ENCODE results near the gene ABLIM3. TPM values are rescaled to one million over a fixed set of nuclear protein-coding genes. Genes with fewer than 3 reads are reported as not detected.

Gene ABLIM3
- polyA plus RNA-seq, 1 donor from 2014 or later: 17.7 TPM

DNA sequence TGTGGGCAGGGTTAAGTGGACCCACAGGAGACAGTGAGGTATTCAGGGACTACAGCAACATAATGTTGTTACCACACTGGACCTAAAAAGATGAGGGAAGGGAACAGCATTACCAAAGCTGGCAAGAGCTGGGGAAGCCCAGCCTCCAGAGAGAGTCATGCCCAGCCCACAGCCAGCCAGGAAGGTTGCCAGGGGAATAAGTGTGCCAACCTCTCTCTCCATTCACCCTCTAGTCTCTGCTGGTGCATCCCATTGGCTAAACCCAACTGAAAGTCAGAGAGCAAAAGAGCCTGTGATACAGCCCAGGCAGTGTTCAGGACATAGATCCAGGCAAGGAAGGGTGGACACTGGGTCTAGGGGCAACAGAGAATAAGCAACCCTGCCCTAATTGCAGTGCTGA is 94.5 kb downstream of the ABLIM3 start:
- Histone ChIP-seq H3K27ac (ENCODE audit: low read length) (no peak overlapping the region), H2AFZ (ENCODE audit: low read depth, low read length) (no peak overlapping the region), H3K9ac (ENCODE audit: low read length) (no peak overlapping the region), H3K27me3 (ENCODE audit: insufficient read depth, low read depth, low read length) (no peaks in the 10 kb centered on the region), H3K9me3 (ENCODE audit: low read length) (no peaks in the 10 kb centered on the region), H3K4me3 (ENCODE audit: low read length) (no peak overlapping the region), H3K4me2 (ENCODE audit: low read length) (no peak overlapping the region), H4K20me1 (ENCODE audit: insufficient read depth) (no peaks in the 10 kb centered on the region), H3K79me2 (replicated peaks; ENCODE audit: insufficient read depth, low read length) (no peaks in the 10 kb centered on the region), H3K9me2 (ENCODE audit: insufficient read depth, low read length) (no peaks in the 10 kb centered on the region), H3K36me3 (ENCODE audit: insufficient read depth, low read length) (no peaks in the 10 kb centered on the region), H3F3A (ENCODE audit: insufficient read depth, low read length, poor library complexity, severe bottlenecking) (no peaks in the 10 kb centered on the region)
- no peak for TF ChIP-seq SMC3 (conservative IDR thresholded peaks at IDR 0.05; ENCODE audit: poor library complexity)
- TF ChIP-seq EZH2 (IDR thresholded peaks at IDR 0.05; ENCODE audit: borderline replicate concordance, insufficient read depth, low read length, poor library complexity, severe bottlenecking): no peak
- TF ChIP-seq RAD21 (conservative IDR thresholded peaks at IDR 0.05): no peak
- no peak for TF ChIP-seq TAF1 (IDR thresholded peaks at IDR 0.05; ENCODE audit: low read depth)

GRCh38 chr5:149237662-149238061 is 96.4 kb downstream of the ABLIM3 start:
- no peak overlapping the region for H2AFZ ChIP-seq (ENCODE audit: low read depth, low read length)
- H3K4me2 ChIP-seq (ENCODE audit: low read length): no peak overlapping the region
- H3K9me3 ChIP-seq (ENCODE audit: low read length): no peaks in the 10 kb centered on the region
- no peaks in the 10 kb centered on the region for H3K79me2 ChIP-seq (replicated peaks; ENCODE audit: insufficient read depth, low read length)
- H3K36me3 ChIP-seq (ENCODE audit: insufficient read depth, low read length): no peaks in the 10 kb centered on the region
- TF ChIP-seq POLR2AphosphoS5 (IDR thresholded peaks at IDR 0.05) (no peak), MXI1 (conservative IDR thresholded peaks at IDR 0.05; ENCODE audit: poor library complexity, severe bottlenecking) (no peak)
- no peaks in the 10 kb centered on the region for H3K27me3 ChIP-seq (ENCODE audit: insufficient read depth, low read depth, low read length)
- H4K20me1 ChIP-seq (ENCODE audit: insufficient read depth): no peaks in the 10 kb centered on the region
- no peaks in the 10 kb centered on the region for H3K9me2 ChIP-seq (ENCODE audit: insufficient read depth, low read length)
- H3K27ac ChIP-seq (ENCODE audit: low read length): no peak overlapping the region
- no peak overlapping the region for H3K4me3 ChIP-seq (ENCODE audit: low read length)
- H3K9ac ChIP-seq (ENCODE audit: low read length): no peak overlapping the region
- no peaks in the 10 kb centered on the region for H3F3A ChIP-seq (ENCODE audit: insufficient read depth, low read length, poor library complexity, severe bottlenecking)

DNA sequence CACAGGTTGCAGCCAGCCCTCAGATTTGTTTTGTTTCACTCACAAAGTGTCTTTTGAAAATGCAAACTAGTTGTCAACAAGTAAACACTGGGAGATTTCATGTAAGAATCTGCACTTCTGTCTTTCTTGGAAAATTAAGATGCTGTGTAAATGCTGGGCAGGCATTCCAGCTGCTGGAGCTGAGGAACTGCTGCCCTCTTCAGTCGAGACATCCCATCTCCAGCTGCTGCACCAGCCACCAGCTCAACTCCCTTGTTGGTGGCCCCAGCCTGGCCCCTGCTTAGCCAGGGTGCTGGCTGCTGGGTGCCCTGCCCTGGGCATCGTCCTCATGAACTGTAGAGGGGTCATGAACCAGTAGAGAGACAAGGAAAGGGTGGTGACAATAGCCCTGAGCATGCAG is 97.2 kb downstream of the ABLIM3 start:
- H3K9ac ChIP-seq (ENCODE audit: low read length): no peak overlapping the region
- no peak overlapping the region for H3K4me3 ChIP-seq (ENCODE audit: low read length)
- no peaks in the 10 kb centered on the region for H3K27me3 ChIP-seq (ENCODE audit: insufficient read depth, low read depth, low read length)
- H3K36me3 ChIP-seq (ENCODE audit: insufficient read depth, low read length): no peaks in the 10 kb centered on the region
- no peak for TF ChIP-seq SMC3 (conservative IDR thresholded peaks at IDR 0.05; ENCODE audit: poor library complexity)
- TF ChIP-seq TAF1 (IDR thresholded peaks at IDR 0.05; ENCODE audit: low read depth): no peak
- TF ChIP-seq, protein P1, sequence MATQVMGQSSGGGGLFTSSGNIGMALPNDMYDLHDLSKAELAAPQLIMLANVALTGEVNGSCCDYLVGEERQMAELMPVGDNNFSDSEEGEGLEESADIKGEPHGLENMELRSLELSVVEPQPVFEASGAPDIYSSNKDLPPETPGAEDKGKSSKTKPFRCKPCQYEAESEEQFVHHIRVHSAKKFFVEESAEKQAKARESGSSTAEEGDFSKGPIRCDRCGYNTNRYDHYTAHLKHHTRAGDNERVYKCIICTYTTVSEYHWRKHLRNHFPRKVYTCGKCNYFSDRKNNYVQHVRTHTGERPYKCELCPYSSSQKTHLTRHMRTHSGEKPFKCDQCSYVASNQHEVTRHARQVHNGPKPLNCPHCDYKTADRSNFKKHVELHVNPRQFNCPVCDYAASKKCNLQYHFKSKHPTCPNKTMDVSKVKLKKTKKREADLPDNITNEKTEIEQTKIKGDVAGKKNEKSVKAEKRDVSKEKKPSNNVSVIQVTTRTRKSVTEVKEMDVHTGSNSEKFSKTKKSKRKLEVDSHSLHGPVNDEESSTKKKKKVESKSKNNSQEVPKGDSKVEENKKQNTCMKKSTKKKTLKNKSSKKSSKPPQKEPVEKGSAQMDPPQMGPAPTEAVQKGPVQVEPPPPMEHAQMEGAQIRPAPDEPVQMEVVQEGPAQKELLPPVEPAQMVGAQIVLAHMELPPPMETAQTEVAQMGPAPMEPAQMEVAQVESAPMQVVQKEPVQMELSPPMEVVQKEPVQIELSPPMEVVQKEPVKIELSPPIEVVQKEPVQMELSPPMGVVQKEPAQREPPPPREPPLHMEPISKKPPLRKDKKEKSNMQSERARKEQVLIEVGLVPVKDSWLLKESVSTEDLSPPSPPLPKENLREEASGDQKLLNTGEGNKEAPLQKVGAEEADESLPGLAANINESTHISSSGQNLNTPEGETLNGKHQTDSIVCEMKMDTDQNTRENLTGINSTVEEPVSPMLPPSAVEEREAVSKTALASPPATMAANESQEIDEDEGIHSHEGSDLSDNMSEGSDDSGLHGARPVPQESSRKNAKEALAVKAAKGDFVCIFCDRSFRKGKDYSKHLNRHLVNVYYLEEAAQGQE (IDR thresholded peaks at IDR 0.05; ENCODE audit: borderline replicate concordance): no peak
- no peak for TF ChIP-seq POLR2AphosphoS5 (IDR thresholded peaks at IDR 0.05)
- TF ChIP-seq EP300 (conservative IDR thresholded peaks at IDR 0.05; ENCODE audit: poor library complexity, severe bottlenecking): no peak
- TF ChIP-seq RAD21 (conservative IDR thresholded peaks at IDR 0.05): no peak
- TF ChIP-seq EZH2 (IDR thresholded peaks at IDR 0.05; ENCODE audit: borderline replicate concordance, insufficient read depth, low read length, poor library complexity, severe bottlenecking): no peak
- TF ChIP-seq MXI1 (conservative IDR thresholded peaks at IDR 0.05; ENCODE audit: poor library complexity, severe bottlenecking): no peak
- TF ChIP-seq, protein P2, sequence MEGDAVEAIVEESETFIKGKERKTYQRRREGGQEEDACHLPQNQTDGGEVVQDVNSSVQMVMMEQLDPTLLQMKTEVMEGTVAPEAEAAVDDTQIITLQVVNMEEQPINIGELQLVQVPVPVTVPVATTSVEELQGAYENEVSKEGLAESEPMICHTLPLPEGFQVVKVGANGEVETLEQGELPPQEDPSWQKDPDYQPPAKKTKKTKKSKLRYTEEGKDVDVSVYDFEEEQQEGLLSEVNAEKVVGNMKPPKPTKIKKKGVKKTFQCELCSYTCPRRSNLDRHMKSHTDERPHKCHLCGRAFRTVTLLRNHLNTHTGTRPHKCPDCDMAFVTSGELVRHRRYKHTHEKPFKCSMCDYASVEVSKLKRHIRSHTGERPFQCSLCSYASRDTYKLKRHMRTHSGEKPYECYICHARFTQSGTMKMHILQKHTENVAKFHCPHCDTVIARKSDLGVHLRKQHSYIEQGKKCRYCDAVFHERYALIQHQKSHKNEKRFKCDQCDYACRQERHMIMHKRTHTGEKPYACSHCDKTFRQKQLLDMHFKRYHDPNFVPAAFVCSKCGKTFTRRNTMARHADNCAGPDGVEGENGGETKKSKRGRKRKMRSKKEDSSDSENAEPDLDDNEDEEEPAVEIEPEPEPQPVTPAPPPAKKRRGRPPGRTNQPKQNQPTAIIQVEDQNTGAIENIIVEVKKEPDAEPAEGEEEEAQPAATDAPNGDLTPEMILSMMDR (IDR thresholded peaks at IDR 0.05; ENCODE audit: poor library complexity, severe bottlenecking): no peak
- H2AFZ ChIP-seq (ENCODE audit: low read depth, low read length): no peak overlapping the region
- no peak overlapping the region for H3K4me2 ChIP-seq (ENCODE audit: low read length)
- no peaks in the 10 kb centered on the region for H3K79me2 ChIP-seq (replicated peaks; ENCODE audit: insufficient read depth, low read length)
- no peak overlapping the region for H3K27ac ChIP-seq (ENCODE audit: low read length)
- H4K20me1 ChIP-seq (ENCODE audit: insufficient read depth): no peaks in the 10 kb centered on the region
- H3F3A ChIP-seq (ENCODE audit: insufficient read depth, low read length, poor library complexity, severe bottlenecking): no peaks in the 10 kb centered on the region
- H3K9me3 ChIP-seq (ENCODE audit: low read length): no peaks in the 10 kb centered on the region
- no peaks in the 10 kb centered on the region for H3K9me2 ChIP-seq (ENCODE audit: insufficient read depth, low read length)
